MM.1S (cell line): ENCODE results near the gene RECQL.

Experiments
- DNase-seq: peaks from one replicate; pipeline ENCODE4 v3.0.0-alpha.2; 2015
- H2AFZ ChIP-seq: fragments of 300-600 bp; sonication (generic); 2 replicates; pipeline ENCODE4 v1.6.0; 2016; ENCODE audit warnings: antibody characterized with exemption, low read length
- H3F3A ChIP-seq: fragments of 300-600 bp; sonication (generic); 2 replicates; pipeline ENCODE4 v1.6.1; 2016; ENCODE audit warnings: mild to moderate bottlenecking, antibody characterized with exemption, low read length, moderate library complexity, mixed read lengths; ENCODE audit not compliant: insufficient read depth
- H3K27ac ChIP-seq: fragments of 300-600 bp; sonication (generic); 2 replicates; pipeline ENCODE4 v1.5.1; 2016; ENCODE audit warnings: mild to moderate bottlenecking, low read length
- H3K27me3 ChIP-seq: fragments of 300-600 bp; sonication (generic); replicated peaks from 2 replicates; pipeline ENCODE4 v1.6.0; 2016; ENCODE audit warnings: low read length; ENCODE audit not compliant: insufficient read depth
- H3K36me3 ChIP-seq: fragments of 300-600 bp; sonication (generic); replicated peaks from 2 replicates; pipeline ENCODE4 v1.6.1; 2016; ENCODE audit warnings: mild to moderate bottlenecking, low read length, mixed read lengths; ENCODE audit not compliant: insufficient read depth
- H3K4me1 ChIP-seq: fragments of 300-600 bp; sonication (generic); 2 replicates; pipeline ENCODE4 v1.6.1; 2016; ENCODE audit warnings: low read length, mixed read lengths
- H3K4me2 ChIP-seq: fragments of 300-600 bp; sonication (generic); 2 replicates; pipeline ENCODE4 v1.6.0; 2016; ENCODE audit warnings: low read depth, low read length
- H3K4me3 ChIP-seq: fragments of 300-600 bp; sonication (generic); 2 replicates; pipeline ENCODE4 v1.5.1; 2016; ENCODE audit warnings: low read length, mixed read lengths
- H3K79me2 ChIP-seq: fragments of 300-600 bp; sonication (generic); 2 replicates; pipeline ENCODE4 v1.6.1; 2016; ENCODE audit warnings: mixed run types, low read length, mixed read lengths
- H3K9ac ChIP-seq: fragments of 300-600 bp; sonication (generic); 2 replicates; pipeline ENCODE4 v1.6.1; 2016; ENCODE audit warnings: low read length, mixed read lengths
- H3K9me2 ChIP-seq: fragments of 300-600 bp; sonication (generic); replicated peaks from 2 replicates; pipeline ENCODE4 v1.6.1; 2016; ENCODE audit warnings: mild to moderate bottlenecking, low read length, mixed read lengths; ENCODE audit not compliant: insufficient read depth
- H3K9me3 ChIP-seq: fragments of 300-600 bp; sonication (generic); replicated peaks from 2 replicates; pipeline ENCODE4 v1.6.1; 2016; ENCODE audit warnings: mild to moderate bottlenecking, low read length, mixed read lengths; ENCODE audit not compliant: insufficient read depth
- H4K20me1 ChIP-seq: fragments of 300-600 bp; sonication (generic); 2 replicates; pipeline ENCODE4 v1.6.1; 2016; ENCODE audit warnings: mild to moderate bottlenecking, low read length, moderate library complexity, mixed read lengths; ENCODE audit not compliant: insufficient read depth
- EZH2 ChIP-seq: fragments of 300-600 bp; sonication (generic); optimal IDR thresholded peaks from 2 replicates; pipeline ENCODE3; 2017; ENCODE audit warnings: low read depth, mild to moderate bottlenecking, antibody characterized with exemption, low read length, mixed read lengths
- EZH2phosphoT487 ChIP-seq: fragments of 300-600 bp; sonication (generic); IDR thresholded peaks from 2 replicates; pipeline ENCODE4 v1.6.1; 2018; ENCODE audit warnings: antibody characterized with exemption, low read length
- TF ChIP-seq, protein P1 (sequence below): fragments of 300-600 bp; sonication (generic); IDR thresholded peaks from 2 replicates; pipeline ENCODE4 v1.5.1; 2016; ENCODE audit warnings: antibody characterized with exemption, low read length, mixed read lengths

The RECQL gene

DNA sequence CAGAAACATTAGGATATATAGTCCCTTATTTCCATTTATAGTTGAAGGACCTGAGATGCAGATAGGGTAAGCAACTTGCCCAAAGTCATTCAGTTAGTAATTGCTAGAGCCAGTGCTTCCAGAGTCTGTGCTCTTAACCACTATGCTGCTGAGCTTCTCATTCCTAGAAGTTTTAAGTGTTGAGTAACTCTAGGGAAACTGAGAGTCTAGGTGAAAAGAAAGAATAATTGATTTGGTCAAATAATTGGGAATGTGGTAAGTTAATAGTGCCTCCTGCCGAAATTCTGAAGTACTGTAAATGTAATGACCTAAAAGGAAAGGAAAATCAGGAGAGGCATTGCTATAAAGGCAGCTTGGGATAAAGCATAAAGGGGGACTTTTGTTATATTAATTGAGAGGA, 49.9 kb downstream of the RECQL start:
- Histone ChIP-seq H3K79me2 (no peaks in the 10 kb centered on the region), H3K27ac (no peak overlapping the region)
- DNase-seq = no peak

DNA sequence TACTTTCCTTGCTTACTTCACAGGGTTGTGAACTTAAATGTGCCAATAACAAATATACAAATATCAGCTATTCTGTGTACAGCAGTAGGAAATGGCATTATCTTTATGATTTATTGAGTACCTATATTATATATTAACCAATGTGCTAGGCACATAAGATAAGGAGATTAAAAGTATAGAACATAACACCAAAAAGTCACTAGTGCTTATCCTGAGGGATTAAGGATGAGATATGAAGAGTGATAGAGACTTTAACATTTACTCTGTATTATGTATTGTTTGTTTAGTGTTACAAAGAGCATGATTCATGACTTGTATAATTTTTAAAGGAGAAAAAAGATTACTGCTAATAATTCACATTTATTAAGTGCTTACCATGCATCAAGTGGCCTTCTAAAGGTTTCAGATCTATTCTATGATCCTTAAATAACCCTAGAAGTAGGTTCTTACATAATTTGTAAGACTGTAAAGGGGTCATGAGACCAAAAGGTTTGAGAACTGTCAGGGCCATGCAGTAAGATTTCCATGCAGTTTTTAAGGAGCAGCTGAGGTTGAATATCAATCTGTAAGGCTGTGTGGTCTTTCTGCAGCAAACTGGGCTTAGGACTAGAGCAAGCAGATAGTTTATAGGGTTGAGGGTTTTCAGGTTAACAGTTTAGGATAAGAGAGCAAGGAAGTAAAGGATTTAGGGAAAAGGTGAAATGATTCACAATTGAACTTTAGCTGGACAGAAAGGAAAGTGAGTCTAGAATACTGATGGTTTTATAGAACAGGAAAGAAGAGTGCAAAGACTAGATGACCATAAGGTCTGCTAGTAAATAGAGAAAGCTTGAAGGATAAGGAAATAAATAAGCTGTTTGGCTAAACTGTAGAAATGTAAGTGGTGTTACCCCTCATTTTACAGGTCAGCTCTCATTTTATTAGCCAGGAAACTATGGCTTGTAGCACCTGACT, 57.0 kb downstream of the RECQL start:
- Histone ChIP-seq H3K9ac (no peak overlapping the region), H2AFZ (no peak overlapping the region), H3K9me3 (no peaks in the 10 kb centered on the region), H3K4me2 (no peak overlapping the region), H3K27me3 (no peaks in the 10 kb centered on the region), H3K4me1 (no peaks in the 10 kb centered on the region), H3K4me3 (no peak overlapping the region), H3K79me2 (peaks cover 31% of the 10 kb centered on the region), H3F3A (no peaks in the 10 kb centered on the region), H4K20me1 (no peaks in the 10 kb centered on the region), H3K27ac (no peak overlapping the region), H3K36me3 (no peaks in the 10 kb centered on the region; the same call in 1 of the 2 replicates), H3K9me2 (no peaks in the 10 kb centered on the region)
- no peak for DNase-seq
- TF ChIP-seq EZH2 = no peak
- TF ChIP-seq, protein P1, sequence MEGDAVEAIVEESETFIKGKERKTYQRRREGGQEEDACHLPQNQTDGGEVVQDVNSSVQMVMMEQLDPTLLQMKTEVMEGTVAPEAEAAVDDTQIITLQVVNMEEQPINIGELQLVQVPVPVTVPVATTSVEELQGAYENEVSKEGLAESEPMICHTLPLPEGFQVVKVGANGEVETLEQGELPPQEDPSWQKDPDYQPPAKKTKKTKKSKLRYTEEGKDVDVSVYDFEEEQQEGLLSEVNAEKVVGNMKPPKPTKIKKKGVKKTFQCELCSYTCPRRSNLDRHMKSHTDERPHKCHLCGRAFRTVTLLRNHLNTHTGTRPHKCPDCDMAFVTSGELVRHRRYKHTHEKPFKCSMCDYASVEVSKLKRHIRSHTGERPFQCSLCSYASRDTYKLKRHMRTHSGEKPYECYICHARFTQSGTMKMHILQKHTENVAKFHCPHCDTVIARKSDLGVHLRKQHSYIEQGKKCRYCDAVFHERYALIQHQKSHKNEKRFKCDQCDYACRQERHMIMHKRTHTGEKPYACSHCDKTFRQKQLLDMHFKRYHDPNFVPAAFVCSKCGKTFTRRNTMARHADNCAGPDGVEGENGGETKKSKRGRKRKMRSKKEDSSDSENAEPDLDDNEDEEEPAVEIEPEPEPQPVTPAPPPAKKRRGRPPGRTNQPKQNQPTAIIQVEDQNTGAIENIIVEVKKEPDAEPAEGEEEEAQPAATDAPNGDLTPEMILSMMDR = no peak
- TF ChIP-seq EZH2phosphoT487 = no peak

More for the DNA sequence above, 49.9 kb downstream of the RECQL start:
- Histone ChIP-seq H3K4me2 (no peak overlapping the region), H3K9me2 (no peaks in the 10 kb centered on the region), H3K27me3 (no peaks in the 10 kb centered on the region), H3K9ac (no peak overlapping the region), H4K20me1 (0 out of 2 replicates have a peak, but pooled peaks cover 3% of the 10 kb centered on the region), H3K4me3 (no peak overlapping the region), H3K4me1 (peaks cover 24% of the 10 kb centered on the region), H3K36me3 (no peaks in the 10 kb centered on the region; the same call in 1 of the 2 replicates), H3F3A (peaks cover 16% of the 10 kb centered on the region), H2AFZ (no peak overlapping the region), H3K9me3 (no peaks in the 10 kb centered on the region)
- no peak for TF ChIP-seq EZH2phosphoT487
- TF ChIP-seq, protein P1 = no peak
- no peak for TF ChIP-seq EZH2

DNA sequence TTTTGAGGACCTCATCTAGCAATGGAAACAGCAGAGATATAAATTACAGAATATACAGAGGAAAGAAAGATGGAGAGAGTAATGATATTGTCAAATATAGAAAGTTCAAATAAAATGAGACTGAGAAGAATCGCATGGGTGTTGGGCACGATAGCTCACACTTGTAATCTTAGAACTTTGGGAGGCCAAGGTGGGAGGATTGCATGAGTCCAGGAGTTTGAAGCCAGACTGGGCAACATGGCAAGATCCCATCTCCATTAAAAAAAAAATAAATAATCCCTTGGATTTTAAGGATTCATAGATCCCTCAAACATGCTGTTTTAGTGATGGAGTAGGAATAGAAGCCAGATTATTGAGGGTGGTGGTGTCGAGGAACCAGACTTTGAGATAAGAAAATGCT, 62.1 kb downstream of the RECQL start:
- Histone ChIP-seq H3F3A (no peaks in the 10 kb centered on the region), H3K9ac (no peak overlapping the region), H2AFZ (no peak overlapping the region), H4K20me1 (no peaks in the 10 kb centered on the region), H3K36me3 (no peaks in the 10 kb centered on the region), H3K79me2 (peaks cover 49% of the 10 kb centered on the region), H3K4me1 (no peaks in the 10 kb centered on the region), H3K9me2 (no peaks in the 10 kb centered on the region), H3K4me3 (no peak overlapping the region), H3K4me2 (no peak overlapping the region; the same call in 1 of the 2 replicates), H3K9me3 (no peaks in the 10 kb centered on the region), H3K27ac (no peak overlapping the region), H3K27me3 (no peaks in the 10 kb centered on the region)
- TF ChIP-seq EZH2 = no peak
- no peak for TF ChIP-seq EZH2phosphoT487
- TF ChIP-seq, protein P1 = no peak
- DNase-seq = no peak
